ENCODE results near the gene LTB4R2. TPM values are rescaled to one million over a fixed set of nuclear protein-coding genes. Genes with fewer than 3 reads are reported as not detected.

LTB4R2 gene
- total RNA-seq, 1 donor from 2014 or later = 6.9 TPM

GRCh38 chr14:24297190-24297964 is 12.6 kb upstream of the LTB4R2 start:
- peak; percentile 33 for ATAC-seq
- no peak for DNase-seq (ENCODE audit: low spot score)

GRCh38 chr14:24298892-24299254 is 11.1 kb upstream of the LTB4R2 start:
- DNase-seq (ENCODE audit: low spot score) = no peak
- ATAC-seq = peak; percentile 30

- ATAC-seq = peak; percentile 86
- peak; percentile 97 for DNase-seq (ENCODE audit: low spot score)
Observed at GRCh38 chr14:24299255-24300191, 10.4 kb upstream of the LTB4R2 start, which contains the start of the genes DHRS1 and NOP9. Gene DHRS1 (minus strand): TSS chr14:24299780. CDS start chr14:24299106, 674 bp downstream. Gene NOP9 (plus strand): TSS chr14:24299850. CDS start chr14:24299955, 105 bp downstream.

GRCh38 chr14:24300326-24300980 is 9.5 kb upstream of the LTB4R2 start:
- ATAC-seq (no peak), DNase-seq (ENCODE audit: low spot score) (no peak)

GRCh38 chr14:24304019-24304387 is 5.9 kb upstream of the LTB4R2 start:
- DNase-seq (ENCODE audit: low spot score) (no peak), ATAC-seq (no peak)

- ATAC-seq = no peak
- no peak for DNase-seq (ENCODE audit: low spot score)
Observed at GRCh38 chr14:24307156-24307574, 2.8 kb upstream of the LTB4R2 start.

GRCh38 chr14:24307575-24308341 is 2.2 kb upstream of the LTB4R2 start, which contains the start of gene CIDEB:
Gene CIDEB (minus strand): TSS chr14:24307977. CDS start chr14:24307858, 119 bp downstream.
- DNase-seq (ENCODE audit: low spot score) = peak; percentile 92
- ATAC-seq = peak; percentile 59

- ATAC-seq = peak; percentile 1
- peak; percentile 71 for DNase-seq (ENCODE audit: low spot score)
Observed at GRCh38 chr14:24308342-24309124, 1.4 kb upstream of the LTB4R2 start.

- ATAC-seq = peak; percentile 46
Observed at GRCh38 chr14:24310265-24310645, 315 bp downstream of the LTB4R2 start.

GRCh38 chr14:24310646-24311604 is 985 bp downstream of the LTB4R2 start, which contains the start of gene LTB4R:
Gene LTB4R (plus strand): TSS chr14:24311502. CDS start chr14:24315652, 4,150 bp downstream.
- peak; percentile 69 for ATAC-seq
- DNase-seq (ENCODE audit: low spot score) = peak; percentile 91

More at GRCh38 chr14:24310265-24310645, 315 bp downstream of the LTB4R2 start:
- DNase-seq (ENCODE audit: low spot score) = peak; percentile 85

- ATAC-seq (no peak), DNase-seq (ENCODE audit: low spot score) (peak; percentile 62)
Observed at GRCh38 chr14:24311837-24312615, 2.1 kb downstream of the LTB4R2 start.

- no peak for ATAC-seq
Observed at GRCh38 chr14:24312736-24313507, 3.0 kb downstream of the LTB4R2 start.

GRCh38 chr14:24313913-24314312 is 4.0 kb downstream of the LTB4R2 start:
- ATAC-seq = no peak
- no peak for DNase-seq (ENCODE audit: low spot score)

More at GRCh38 chr14:24312736-24313507, 3.0 kb downstream of the LTB4R2 start:
- DNase-seq (ENCODE audit: low spot score) = peak; percentile 56

- ATAC-seq = peak; percentile 8
- DNase-seq (ENCODE audit: low spot score) = peak; percentile 76
Observed at GRCh38 chr14:24314377-24315193, 4.6 kb downstream of the LTB4R2 start.

- ATAC-seq (no peak), DNase-seq (ENCODE audit: low spot score) (no peak)
Observed at GRCh38 chr14:24315243-24315806, 5.4 kb downstream of the LTB4R2 start.
